ENCODE measurements around the gene ITPK1.

ITPK1 gene

DNA sequence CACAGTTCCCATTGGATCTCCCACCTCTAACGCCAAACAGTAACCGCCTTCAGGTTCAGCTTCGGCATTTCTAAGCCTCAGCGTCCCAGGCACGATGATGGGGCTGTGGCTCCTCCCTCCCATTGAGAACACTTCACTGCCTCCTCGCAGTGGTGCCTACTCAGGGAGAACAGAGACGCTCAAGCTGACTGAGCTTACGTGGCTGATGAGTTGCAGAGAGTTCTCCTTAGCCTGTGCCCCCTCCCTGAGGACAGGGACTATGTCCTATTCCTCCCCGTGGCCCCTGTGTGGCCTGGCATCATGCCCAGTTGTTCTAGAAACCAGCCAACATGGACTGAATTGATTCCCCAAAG lies 87.0 kb downstream of the ITPK1 start:
- DNase-seq (ENCODE audit: low read depth) = no peak

DNA sequence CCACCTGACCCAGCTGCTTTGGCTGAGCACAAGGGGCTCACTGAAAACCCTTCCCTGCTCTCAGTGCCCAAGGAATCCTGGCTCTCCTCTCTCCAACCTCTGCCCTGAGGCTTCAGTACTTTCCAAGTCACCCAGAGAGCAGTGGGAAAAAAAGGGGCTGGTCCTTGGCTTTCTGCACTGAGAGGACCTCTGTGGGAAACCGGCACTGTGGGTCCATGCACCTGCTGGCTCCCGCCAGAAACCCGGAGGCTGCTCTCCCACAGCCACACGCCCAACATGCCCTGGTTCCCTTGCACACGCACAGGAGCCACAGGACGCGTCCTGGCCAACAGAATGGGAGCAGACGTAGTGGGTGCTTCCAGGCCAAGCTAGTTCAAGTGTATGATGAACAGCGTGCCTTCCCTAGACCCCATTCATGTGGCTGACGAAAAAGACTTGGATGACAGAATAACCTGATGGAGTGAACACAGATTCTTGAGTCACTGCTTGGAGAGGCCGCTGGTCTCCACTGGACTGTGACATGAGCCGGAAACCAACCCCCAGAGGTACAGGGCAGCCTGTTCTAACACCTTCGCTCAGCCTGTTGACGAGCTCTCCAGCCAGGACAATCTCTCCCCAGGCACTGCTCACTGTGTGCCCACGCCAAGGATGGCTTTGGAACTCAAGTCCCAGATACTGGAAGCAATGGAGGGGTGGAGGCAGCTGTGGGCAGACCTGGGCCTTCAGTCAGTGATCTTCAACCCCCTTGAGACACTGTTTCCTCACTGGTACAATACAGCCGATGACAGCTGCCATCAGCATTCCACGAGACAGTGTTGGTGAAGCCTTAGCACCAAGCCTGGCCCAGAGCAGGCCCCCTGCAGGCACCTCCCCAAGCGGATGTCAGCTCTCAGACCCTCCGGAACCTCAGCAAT lies 87.7 kb downstream of the ITPK1 start:
- no peak for DNase-seq (ENCODE audit: low read depth)

DNA sequence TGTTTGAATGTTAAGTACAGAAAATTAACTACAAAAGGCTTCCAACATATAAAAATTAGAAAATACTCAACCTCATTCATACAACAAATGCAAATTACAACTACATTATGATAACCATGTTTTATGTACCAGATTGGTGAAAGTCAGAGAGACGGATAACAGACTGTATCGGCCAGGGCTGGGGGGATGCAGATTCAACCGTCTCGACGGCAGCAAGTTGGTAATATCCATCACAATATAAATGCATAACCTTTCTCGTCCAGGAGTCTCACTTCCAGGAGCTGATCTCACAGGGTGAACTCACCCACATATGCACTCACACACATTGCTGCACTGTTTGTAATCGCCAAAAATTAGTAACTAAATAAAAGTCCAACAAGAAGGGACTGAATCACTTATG lies 89.4 kb downstream of the ITPK1 start:
- DNase-seq (ENCODE audit: low read depth) = no peak

DNA sequence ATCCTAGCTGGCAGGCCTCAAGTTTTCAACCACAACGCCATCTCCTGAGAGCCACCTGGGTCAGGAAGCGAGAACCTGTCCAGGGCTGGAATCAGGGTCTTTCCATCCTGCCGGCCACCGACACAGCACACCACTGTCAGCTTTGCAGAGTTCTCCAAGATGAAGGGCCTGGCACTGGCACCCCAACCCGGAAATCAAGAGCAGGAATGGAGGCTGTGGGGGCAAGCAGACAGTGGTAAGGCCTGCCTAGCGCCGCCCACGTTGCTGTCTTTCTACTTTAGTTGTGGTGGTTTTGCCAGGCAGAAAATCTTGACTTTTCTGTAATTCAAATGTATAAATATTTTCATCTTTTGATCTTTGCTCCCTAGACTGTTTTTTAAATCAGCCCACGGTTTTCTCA lies 90.7 kb downstream of the ITPK1 start:
- DNase-seq (ENCODE audit: low read depth) = no peak

DNA sequence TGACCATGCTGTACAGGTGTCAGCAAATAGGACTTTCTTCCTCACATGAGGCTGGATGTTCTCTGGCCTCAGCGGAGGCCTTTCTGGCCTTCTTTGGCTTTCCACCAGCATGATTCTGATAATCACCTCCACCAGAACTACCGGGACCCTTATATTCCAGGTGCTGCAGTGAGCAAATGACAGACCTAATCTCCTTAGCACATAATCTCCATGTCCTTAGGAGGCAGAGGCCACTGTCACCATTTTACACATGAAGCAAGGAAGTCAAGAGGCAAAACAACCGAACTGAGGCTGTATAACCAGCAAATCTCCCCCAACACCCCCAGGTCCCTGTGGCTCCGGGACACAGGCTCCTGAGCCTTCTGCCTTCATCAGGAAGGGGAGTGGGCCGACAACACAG lies 91.2 kb downstream of the ITPK1 start:
- no peak for DNase-seq (ENCODE audit: low read depth)

DNA sequence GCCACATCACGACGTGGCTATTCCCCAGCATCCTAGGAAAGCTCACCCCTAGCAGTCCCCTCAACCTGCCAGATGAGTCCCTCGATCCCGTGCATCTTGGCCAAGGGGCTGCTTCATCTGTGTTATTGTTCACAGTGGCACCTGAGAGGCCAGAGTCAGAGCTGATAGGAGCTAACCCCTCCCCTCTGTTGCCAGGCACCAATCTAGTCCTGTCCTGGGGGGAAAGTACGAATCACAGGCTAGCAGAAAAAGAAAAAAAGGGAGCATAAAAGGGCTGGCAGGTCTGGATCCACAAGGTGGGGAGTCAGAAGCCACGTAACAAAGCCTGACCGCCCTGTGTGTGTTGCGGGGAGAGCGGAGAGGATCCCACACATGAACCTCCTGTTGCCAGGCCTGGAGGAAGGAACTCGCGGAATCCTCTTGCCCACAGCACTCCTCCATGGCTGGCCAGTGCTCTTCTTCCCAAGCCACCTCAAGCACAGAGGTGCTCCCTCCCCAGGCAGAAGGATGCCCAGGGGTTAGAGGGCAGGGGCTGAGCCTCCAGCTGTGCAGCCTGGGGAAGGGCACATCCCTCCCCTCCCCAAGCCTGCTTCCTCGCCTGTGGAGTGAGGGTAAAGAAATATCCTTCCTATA lies 91.8 kb downstream of the ITPK1 start:
- no peak for DNase-seq (ENCODE audit: low read depth)

DNA sequence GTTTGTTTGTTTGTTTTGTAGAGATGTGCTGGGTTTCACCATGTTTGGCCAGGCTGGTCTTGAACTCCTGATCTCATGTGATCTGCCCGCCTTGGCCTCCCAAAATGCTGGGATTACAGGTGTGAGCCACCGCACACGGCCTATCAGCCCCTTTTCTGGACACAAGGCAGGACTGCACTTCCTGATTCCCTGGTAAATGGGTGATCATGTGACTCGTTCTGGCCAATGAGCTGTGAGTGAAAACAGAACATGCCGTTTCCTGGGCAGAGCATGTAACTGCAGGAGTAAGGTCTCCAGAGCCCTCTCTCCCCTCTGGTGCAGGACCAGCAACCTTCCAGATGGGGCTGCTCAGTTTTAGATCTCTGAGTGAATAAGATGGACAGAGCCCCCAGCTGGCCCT lies 92.7 kb downstream of the ITPK1 start:
- DNase-seq (ENCODE audit: low read depth) = peak; percentile 31

DNA sequence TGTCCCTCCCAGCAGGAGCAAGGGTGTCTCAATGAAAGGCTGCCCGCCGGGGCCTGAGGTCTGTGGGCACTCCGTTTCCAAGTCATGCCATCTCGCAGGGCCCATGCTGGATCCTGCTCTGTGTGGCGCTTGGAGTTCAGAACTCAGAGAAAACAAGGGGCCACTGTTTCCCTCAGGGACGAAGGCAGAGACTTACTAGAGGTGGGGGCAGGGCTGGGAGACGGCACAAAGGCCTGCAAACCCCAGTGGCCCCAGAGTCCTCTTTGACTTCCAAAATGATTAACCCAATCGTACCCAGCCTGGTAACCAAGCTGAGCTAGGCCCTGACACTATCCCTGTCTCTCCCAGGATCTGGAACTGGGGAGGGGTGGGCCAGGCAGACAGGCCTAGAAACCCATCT lies 95.8 kb downstream of the ITPK1 start:
- DNase-seq (ENCODE audit: low read depth) = no peak

DNA sequence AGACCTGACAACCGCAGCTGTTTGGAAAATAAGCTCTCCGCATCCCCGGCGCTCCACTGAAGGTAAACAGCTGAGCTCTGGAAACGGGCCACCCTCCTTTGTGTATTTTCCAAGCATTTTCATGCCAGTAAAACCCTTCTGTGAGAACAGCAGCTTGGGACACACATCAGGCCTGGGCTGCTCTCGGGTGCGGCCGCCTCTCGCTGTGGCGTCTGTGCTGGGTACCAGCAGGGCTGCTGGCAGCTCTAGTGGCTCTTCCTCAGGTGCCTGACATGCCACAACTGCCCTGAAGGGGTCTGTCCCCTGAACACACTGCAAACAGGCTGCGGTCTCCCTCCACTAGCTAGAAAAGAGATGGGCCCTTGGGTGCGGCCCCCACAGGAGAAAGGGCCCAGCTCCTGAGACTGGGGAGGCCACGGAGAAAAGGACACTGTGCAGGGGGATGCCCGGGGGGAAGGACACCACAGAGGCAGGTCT lies 96.3 kb downstream of the ITPK1 start:
- DNase-seq (ENCODE audit: low read depth) = no peak

DNA sequence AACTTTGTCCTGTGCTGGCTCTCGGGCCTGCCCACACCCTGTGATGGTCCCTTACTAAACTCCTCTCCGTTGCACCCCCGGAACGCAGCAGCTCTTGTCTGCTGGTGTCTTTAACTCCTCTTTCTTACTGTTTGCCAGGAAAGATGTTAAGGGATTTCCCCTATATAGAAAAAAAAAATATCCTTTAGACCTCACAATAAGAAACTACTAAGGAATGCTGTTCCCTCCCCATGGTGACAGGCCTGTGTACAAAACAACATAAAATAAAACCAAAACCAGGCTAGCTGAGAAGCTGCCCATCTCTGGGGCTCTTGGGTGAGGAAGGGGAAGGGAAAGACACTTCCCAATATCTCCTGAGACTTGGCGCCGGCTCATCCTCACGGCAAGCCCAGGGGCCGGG lies 97.4 kb downstream of the ITPK1 start:
- DNase-seq (ENCODE audit: low read depth) = peak; percentile 23

DNA sequence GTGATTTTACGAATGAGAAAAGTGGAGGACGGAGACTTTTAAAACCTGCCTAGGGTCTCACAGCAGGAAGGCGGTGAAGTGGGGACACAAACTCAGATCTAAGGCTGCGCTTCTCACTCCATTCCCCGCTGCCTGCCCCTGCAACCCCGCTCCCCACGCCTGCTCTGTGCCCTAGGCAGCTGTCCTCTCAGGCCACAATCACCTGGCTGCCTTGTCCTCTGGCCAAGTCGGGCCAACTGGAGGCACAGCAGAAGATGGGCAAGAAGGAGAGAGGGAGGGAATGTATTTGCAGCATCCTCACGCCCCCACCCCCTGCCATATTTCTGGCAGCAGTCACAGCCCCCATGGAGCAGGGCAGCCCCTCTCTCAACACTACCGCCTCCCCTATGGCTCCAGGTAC lies 97.8 kb downstream of the ITPK1 start:
- DNase-seq (ENCODE audit: low read depth) = no peak

DNA sequence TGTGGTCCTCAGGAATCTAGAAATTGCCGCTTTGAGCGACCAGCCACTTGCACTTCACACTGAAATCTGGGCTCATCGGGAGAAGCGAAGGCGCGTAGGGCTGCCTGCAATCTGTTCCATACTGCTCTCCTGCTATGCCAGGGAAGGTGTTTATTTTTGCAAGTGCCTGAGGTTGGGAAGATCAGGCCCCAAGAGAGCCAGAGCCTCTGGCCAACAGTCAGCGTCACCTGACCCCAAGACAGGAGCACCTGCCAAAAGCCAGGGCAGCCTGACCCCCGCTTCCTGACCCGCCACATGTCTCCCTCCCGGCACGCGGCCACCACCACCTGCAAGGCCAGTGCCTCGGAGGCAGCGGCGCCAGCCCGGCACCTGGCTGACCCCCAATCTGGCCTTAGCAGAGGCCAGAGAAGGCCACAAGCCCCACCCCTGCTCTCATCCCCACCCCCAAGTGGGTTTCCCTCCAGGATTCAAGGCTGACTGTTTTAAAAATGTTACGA lies 98.4 kb downstream of the ITPK1 start:
- no peak for DNase-seq (ENCODE audit: low read depth)

DNA sequence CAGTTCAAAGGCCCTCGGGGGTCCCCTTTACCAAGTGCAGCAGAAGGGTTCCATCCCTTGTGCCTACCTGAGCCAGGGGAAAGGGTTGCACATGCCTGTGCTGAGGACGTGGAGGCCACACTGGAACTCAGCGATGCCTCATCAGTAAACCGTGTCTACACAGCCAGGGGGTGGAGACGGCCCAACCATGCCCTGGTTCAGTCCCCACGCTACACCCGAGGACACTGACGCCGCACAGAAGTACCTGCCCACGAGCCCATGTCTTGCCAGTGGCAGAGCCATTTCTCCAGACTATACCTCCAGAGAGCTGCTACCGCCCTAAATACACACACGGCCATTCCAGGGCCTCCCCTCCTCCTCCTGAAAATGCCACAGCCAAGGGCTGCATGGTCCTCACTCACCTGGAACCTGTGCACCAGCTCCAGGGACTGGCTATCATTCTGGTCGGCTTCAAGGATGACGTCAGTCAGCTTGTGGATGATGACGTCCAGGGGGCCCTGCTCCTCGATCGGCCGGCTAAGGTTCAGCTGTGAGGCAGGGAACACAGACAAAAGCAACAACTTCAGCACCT lies 99.4 kb downstream of the ITPK1 start:
- DNase-seq (ENCODE audit: low read depth) = no peak

DNA sequence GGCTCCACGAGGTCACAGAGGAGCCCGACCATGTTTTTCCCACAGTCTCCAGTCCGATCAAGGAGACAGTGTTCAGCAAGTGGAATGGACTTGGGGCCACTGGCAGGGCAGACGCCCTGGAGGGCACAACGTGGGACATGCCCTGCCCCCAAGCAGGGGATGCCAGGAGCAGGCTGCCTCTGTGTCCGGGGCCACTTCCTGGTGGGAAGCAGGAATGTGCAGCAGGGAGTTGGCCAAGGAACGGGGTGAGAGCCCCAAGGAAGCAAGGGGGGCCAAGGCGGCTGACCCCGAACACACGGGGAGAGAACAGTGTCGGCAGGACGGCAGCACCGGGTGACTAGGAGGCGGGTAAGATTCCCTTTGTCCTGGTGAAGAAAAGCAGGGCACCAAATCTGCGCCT lies 100.2 kb downstream of the ITPK1 start:
- DNase-seq (ENCODE audit: low read depth) = no peak

DNA sequence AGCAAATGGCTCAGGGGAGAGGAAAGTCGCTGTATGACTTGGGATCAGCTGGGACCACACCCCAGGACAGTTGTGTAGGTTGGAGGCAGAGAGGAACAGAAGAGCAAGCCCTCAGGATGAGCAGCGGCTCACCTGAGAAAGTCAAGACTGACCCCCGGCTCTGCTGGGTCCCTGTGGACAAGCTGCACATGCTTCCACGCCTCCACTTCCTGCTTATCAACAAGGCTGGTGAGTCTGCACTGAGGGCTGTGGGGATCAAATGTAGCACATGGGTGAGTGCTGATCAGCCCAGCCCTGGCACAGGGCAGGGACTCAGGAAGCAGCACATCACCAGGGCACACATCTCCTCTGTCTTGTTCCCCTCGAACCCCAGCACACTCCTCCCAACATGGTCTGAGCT lies 100.7 kb downstream of the ITPK1 start:
- DNase-seq (ENCODE audit: low read depth) = no peak

DNA sequence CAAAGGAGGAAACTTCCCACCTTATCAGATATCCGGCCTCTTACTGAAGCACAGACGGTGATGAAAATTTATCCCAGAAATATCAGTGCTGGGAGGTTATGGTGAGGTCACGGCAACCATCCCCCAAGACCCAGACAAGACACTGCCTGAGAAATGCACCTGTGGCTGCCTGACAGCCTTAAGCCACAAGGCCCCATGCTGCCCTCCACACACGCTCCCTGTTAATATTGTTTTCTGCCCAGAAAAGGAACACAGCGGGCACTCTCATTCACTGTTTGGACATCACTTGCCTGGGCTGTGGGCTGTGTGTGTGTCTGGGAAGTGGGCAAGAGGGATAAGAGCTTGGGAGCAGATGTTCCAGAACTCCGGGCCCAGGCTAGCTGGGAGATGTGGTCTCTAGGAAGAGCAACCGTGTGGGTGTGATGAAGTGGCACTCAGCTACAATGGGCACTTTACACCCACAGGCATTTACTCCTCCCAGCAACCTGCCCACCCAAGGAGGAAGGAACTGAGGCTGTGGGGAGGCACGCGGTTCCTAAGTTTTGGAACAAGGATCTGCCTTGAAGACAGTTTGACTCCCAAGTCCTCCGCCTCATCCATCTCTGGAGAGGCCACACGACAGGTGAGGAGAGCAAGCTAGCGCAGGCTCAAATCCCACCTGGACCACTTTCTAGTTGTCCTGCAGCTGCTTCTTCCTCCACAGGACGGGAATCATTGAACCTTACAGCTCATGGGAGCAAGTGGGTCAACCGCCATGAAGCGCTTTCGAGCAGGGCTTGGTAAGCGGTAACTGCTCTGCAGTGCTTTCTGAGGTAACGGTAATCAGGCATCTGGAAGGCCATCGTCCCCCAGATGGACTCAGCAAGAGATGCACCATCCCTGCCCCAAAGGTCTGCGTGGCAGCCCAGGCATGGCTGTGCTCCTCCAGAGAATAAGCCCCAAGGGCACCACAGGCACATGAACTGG lies 101.4 kb downstream of the ITPK1 start:
- no peak for DNase-seq (ENCODE audit: low read depth)

DNA sequence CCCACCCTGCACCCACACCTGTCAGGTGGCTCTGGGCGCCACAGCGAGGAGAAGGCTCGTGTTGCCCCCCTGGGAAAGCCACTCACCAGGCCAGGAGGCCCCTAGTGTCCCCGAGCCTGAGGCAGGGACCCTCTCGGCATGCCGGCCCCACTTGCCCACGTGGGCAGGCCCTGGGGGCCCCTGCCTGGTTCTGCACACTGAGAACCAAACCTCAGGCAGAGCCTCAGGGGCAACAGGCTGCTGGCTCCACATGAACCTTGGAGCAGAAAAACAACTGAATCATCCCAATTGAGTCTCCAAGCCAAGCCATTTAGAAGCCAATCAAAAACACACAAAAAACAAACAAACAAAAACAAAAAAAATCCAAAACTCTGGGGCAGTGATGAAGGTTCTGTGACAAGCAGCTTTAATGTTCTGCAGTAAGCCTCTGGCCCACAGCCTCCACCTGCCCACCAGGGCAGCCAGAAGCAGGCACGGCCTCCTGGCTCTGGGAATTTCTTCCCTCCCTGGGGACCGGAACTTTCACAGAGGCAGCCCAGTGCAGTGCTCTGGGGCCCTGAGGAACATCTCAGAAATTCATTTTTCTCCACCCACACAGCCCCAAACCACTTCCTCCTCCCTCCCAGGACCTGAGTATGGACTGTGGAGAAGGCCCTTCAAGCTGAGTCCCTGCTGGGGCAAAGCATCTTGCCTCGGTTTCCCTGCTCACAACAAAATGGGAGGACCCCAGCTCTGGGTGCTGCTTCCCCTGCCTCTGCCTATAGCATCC lies 102.6 kb downstream of the ITPK1 start:
- DNase-seq (ENCODE audit: low read depth) = peak; percentile 69

DNA sequence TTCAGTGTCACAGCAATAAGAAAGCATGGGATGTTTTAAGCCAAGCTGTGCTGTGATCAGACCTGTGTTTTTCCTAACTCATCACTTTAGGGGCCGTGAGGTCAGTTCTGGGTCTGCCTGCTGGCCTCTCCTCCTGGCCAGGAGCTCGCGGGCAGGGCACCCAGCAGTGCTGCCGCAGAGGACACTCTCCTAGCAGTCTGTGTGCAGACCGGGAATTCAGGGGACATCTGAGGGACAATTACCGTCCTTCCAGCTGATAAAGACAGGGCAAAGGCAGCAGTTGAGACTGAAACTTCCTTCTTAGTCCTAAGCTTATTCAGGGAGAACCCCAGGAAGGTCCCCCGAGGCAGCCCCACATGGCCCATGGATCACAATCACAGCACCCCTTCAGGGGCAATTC lies 103.2 kb downstream of the ITPK1 start:
- no peak for DNase-seq (ENCODE audit: low read depth)

DNA sequence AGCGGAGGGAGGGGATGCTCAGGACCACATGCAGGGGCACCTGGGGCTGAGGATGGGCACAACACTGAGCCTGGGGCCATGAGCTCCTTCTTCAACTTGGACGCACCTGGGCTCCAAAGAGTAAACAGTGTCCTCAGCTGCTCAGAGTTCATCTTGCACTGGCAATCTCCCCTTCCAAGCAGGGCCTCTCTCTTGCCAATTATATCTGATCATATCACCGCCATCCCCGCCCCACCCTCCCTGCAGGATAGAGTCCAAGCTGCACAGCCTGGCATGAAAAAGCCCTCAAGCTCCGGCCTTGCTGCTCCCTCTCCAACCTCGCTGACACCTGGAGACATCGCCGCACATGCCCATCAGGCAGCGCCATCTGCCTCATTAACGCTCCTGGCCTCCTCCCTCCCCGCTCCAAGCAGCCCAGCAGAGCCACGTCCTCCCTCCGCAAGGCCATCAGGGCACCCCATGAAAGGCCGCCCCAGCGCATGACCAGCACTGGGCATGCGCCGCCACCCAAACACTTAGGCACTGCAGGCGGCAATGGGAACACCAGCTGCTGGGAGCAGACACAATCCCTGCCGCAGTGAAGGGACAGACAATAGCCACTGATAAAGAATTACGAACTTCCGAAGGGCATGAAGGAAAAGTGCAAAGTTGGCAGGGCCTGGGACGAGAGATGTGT lies 103.9 kb downstream of the ITPK1 start:
- no peak for DNase-seq (ENCODE audit: low read depth)

DNA sequence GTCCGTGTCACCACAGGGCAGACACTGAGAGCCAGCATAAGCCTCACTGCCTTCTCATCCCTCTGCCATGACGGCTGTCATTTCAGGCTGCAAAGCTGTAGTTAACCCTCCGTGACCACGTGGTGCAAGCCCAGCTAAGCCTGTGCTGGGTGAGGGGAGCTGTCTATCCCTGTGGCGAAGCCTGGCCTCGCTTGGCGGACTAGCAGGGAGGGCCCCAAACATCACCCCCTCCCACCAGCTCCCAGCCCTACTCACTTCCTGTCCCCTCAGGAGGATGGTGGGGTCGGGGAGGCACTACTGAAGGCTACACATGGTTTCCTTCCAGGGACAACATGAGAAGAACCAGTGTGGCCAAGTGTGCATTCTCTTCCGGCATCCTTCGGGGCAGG lies 104.6 kb downstream of the ITPK1 start:
- no peak for DNase-seq (ENCODE audit: low read depth)

Data from EH (cell line).